ENCODE data around the gene CPNE9. TPM values are rescaled to one million over a fixed set of nuclear protein-coding genes. Genes with fewer than 3 reads are reported as not detected.

The CPNE9 gene
- polyA plus RNA-seq, 1 of the 3 experiments (the other 2 are of a cell fraction), result 0.03 TPM

GRCh38 chr3:9710174-9710739 lies 6.6 kb downstream of the CPNE9 start:
- Histone ChIP-seq H3K4me3 (ENCODE audit: low read depth in 2 of 2, low read length in 1 of 2) (no peak overlapping the region), H3K4me2 (no peak overlapping the region), H3K9me2 (no peaks in the 10 kb centered on the region), H3K9ac (no peak overlapping the region), H4K20me1 (ENCODE audit: insufficient read depth) (no peaks in the 10 kb centered on the region), H3K27me3 (ENCODE audit: insufficient read depth) (peaks cover 17% of the 10 kb centered on the region; the same call in 1 of the 2 replicates), H2AFZ (ENCODE audit: low read depth) (no peak overlapping the region), H3K4me1 (ENCODE audit: control insufficient read depth in 1 of 2, insufficient read depth in 2 of 2, low read depth in 1 of 2, low read length in 1 of 2) (no peaks in the 10 kb centered on the region; a peak in 1 of 4 replicates), H3K79me2 (ENCODE audit: insufficient read depth) (no peaks in the 10 kb centered on the region), H3K27ac (ENCODE audit: low read depth in 2 of 2, low read length in 1 of 2) (no peak overlapping the region), H3K36me3 (replicated peaks in 1 of 2; ENCODE audit: control insufficient read depth in 1 of 2, insufficient read depth in 2 of 2, low read length in 1 of 2) (no peaks in the 10 kb centered on the region), H3F3A (replicated peaks; ENCODE audit: insufficient read depth) (peaks cover 2% of the 10 kb centered on the region), H3K9me3 (no peaks in the 10 kb centered on the region)
- ChIA-PET CTCF (interaction anchor here (1.0 kb wide), 1 partner anchor 17 kb away, joined by 4 read pairs; no protein-coding TSS in a partner anchor), POLR2A (no interaction called here)
- 41% methylated on average over 3 of the region's 3 CpGs for WGBS (ENCODE audit: low lambda C conversion rate)
- DNase-seq, result no peak
- TF ChIP-seq EP300 (IDR thresholded peaks at IDR 0.05; ENCODE audit: borderline replicate concordance in 1 of 2, low read depth in 1 of 2, low read length in 1 of 2) (no peak), RFX5 (IDR thresholded peaks at IDR 0.05; ENCODE audit: low read length) (no peak), PBX3 (IDR thresholded peaks at IDR 0.05) (no peak), MEF2A (IDR thresholded peaks at IDR 0.05; ENCODE audit: borderline replicate concordance, low read depth) (no peak), TAF1 (IDR thresholded peaks at IDR 0.05; ENCODE audit: borderline replicate concordance, low read depth, low read length) (no peak), TEAD4 (IDR thresholded peaks at IDR 0.05; ENCODE audit: borderline replicate concordance, insufficient read depth) (no peak), IRF3 (IDR thresholded peaks at IDR 0.05; ENCODE audit: low read depth, low read length) (no peak), ELF1 (IDR thresholded peaks at IDR 0.05) (no peak), SIN3A (IDR thresholded peaks at IDR 0.05; ENCODE audit: borderline replicate concordance, low read depth, low read length) (no peak), USF1 (IDR thresholded peaks at IDR 0.05; ENCODE audit: borderline replicate concordance, low read depth) (no peak), EZH2phosphoT487 (IDR thresholded peaks at IDR 0.05; ENCODE audit: borderline replicate concordance, low read depth) (no peak)

GRCh38 chr3:9712415-9712814 lies 8.8 kb downstream of the CPNE9 start:
- Histone ChIP-seq H3F3A (replicated peaks; ENCODE audit: insufficient read depth) (peaks cover 8% of the 10 kb centered on the region), H3K4me1 (ENCODE audit: control insufficient read depth in 1 of 2, insufficient read depth in 2 of 2, low read depth in 1 of 2, low read length in 1 of 2) (peaks cover 0 to 2% of the 10 kb centered on the region in 2 experiments; a peak in 1 of 4 replicates), H2AFZ (ENCODE audit: low read depth) (no peak overlapping the region), H4K20me1 (ENCODE audit: insufficient read depth) (no peaks in the 10 kb centered on the region), H3K79me2 (ENCODE audit: insufficient read depth) (no peaks in the 10 kb centered on the region), H3K9me2 (no peaks in the 10 kb centered on the region), H3K27me3 (ENCODE audit: insufficient read depth) (peaks cover 17% of the 10 kb centered on the region; the same call in 1 of the 2 replicates), H3K4me3 (ENCODE audit: low read depth in 2 of 2, low read length in 1 of 2) (no peak overlapping the region), H3K36me3 (replicated peaks in 1 of 2; ENCODE audit: control insufficient read depth in 1 of 2, insufficient read depth in 2 of 2, low read length in 1 of 2) (no peaks in the 10 kb centered on the region), H3K27ac (ENCODE audit: low read depth in 2 of 2, low read length in 1 of 2) (no peak overlapping the region), H3K9me3 (no peaks in the 10 kb centered on the region), H3K4me2 (no peak overlapping the region), H3K9ac (no peak overlapping the region)
- DNase-seq, result no peak
- 35% methylated on average over 2 of the region's 2 CpGs for WGBS (ENCODE audit: low lambda C conversion rate)
- POLR2A ChIA-PET, result no interaction called here
- CTCF ChIA-PET, result no interaction called here
- no peak for TF ChIP-seq EP300 (IDR thresholded peaks at IDR 0.05; ENCODE audit: borderline replicate concordance in 1 of 2, low read depth in 1 of 2, low read length in 1 of 2)
- TF ChIP-seq REST (IDR thresholded peaks at IDR 0.05; ENCODE audit: low read depth, low read length), result no peak
- TF ChIP-seq ELF1 (IDR thresholded peaks at IDR 0.05), result no peak
- TF ChIP-seq CTCF (IDR thresholded peaks at IDR 0.05), result no peak
- TF ChIP-seq YY1 (IDR thresholded peaks at IDR 0.05; ENCODE audit: low read depth), result no peak
- TF ChIP-seq MXI1 (IDR thresholded peaks at IDR 0.05; ENCODE audit: low read depth, low read length), result no peak
- no peak for TF ChIP-seq TAF1 (IDR thresholded peaks at IDR 0.05; ENCODE audit: borderline replicate concordance, low read depth, low read length)
- TF ChIP-seq NRF1 (IDR thresholded peaks at IDR 0.05; ENCODE audit: low read depth, low read length), result no peak
- TF ChIP-seq RAD21 (IDR thresholded peaks at IDR 0.05; ENCODE audit: low read length), result no peak
